ENCODE results near the gene SRMS.

GRCh38 chr20:63577317-63577894, 29.9 kb upstream of the SRMS start:
- TF ChIP-seq POLR2A (IDR thresholded peaks at IDR 0.05) (no peak), CTCF (IDR thresholded peaks at IDR 0.05) (no peak)

Data from gastroesophageal sphincter (tissue), 3 donors.